GM12874 (cell line): Measurements from ENCODE around the gene LMX1A.

Source experiments
- CTCF ChIP-seq: IDR thresholded peaks from 2 replicates; pipeline ENCODE4 v1.5.1; 2011; ENCODE audit warnings: low read depth, mild to moderate bottlenecking, control low read depth, low read length, moderate library complexity; ENCODE audit not compliant: insufficient read depth

The LMX1A gene

GRCh38 chr1:165162671-165163241 lies 193.8 kb downstream of the LMX1A start:
- no peak for TF ChIP-seq CTCF

DNA sequence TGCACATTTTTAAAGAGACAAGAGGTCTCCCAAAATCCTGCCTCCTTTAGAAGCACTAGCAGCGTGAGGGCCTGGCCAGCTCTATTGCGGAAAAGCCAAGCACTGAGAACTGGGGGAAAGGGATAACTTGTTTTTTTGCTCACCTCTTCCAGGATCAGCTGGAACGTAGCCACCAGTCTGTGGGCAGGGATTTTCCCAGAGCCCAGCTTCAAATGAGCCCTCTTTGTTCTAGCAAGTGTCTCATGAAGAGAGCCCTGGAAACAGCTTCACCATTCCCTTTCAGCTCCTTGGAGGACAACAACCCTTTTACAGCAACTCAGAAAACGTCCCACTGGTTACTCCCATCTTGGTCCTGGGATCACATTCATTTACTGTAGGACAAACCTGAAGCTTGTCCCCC lies 195.4 kb downstream of the LMX1A start:
- no peak for TF ChIP-seq CTCF

DNA sequence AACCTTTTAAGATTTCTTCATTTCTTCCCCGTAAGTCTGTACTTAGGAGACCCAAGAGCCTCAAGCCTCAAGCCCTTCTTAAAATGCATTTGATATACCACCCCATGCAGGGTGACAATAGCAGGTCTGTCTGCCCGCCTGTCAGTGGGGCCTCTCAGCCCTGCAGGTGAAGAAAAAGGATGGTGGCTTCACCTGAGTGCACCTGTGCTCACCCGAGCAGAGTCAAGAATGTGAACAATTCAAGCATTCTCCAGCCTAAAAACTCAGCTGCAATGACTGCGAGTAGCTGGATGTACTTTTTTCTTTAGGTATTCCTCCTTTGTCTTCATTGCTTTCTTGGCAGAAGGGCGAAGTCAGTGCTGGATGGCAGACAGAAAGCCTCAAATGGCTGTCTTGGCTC lies 203.3 kb downstream of the LMX1A start:
- no peak for TF ChIP-seq CTCF

- no peak for TF ChIP-seq CTCF
Observed at GRCh38 chr1:165152727-165153126, 203.8 kb downstream of the LMX1A start.

DNA sequence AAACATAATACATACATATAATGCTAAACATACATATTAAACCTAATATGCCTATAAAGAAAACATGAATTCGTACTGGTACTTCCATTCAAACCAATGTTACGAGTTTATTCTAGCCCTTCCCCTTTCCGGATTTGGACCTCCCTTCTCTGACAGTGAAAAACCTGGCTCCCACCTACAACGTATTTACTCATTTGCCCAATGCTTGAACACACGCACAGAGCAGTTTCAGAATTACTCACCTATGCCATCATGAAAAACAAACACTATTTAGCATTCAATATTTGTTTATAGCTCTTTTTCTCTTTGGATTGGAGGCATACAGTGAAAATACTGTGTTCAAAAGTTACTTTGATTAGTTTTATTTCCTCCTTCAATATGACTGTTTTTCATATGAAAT lies 204.4 kb downstream of the LMX1A start:
- no peak for TF ChIP-seq CTCF
